ENCODE measurements around the gene DBX2. TPM values are rescaled to one million over a fixed set of nuclear protein-coding genes. Genes with fewer than 3 reads are reported as not detected.
"Not testable (repeated sequence)": the region's sequence is repeated elsewhere in the genome, so short reads cannot be mapped to it uniquely, and the experiment has no call there.

DBX2 gene
- total RNA-seq, 1 experiment from 2014 or later, result 0.35 TPM

GRCh38 chr12:45098766-45099165, 47.9 kb upstream of the DBX2 start:
- TF ChIP-seq, protein P1, sequence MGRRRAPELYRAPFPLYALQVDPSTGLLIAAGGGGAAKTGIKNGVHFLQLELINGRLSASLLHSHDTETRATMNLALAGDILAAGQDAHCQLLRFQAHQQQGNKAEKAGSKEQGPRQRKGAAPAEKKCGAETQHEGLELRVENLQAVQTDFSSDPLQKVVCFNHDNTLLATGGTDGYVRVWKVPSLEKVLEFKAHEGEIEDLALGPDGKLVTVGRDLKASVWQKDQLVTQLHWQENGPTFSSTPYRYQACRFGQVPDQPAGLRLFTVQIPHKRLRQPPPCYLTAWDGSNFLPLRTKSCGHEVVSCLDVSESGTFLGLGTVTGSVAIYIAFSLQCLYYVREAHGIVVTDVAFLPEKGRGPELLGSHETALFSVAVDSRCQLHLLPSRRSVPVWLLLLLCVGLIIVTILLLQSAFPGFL (CRISPR knock-in tag; IDR thresholded peaks at IDR 0.05; ENCODE audit: borderline replicate concordance), result no peak
- TF ChIP-seq KAT7 (CRISPR knock-in tag; IDR thresholded peaks at IDR 0.05; ENCODE audit: borderline replicate concordance) (no peak), IRF2 (CRISPR knock-in tag; IDR thresholded peaks at IDR 0.05; ENCODE audit: borderline replicate concordance, low read depth) (no peak), ZBTB21 (CRISPR knock-in tag; IDR thresholded peaks at IDR 0.05; ENCODE audit: borderline replicate concordance) (no peak), RORB (CRISPR knock-in tag; IDR thresholded peaks at IDR 0.05) (no peak)
- no peaks in the 10 kb centered on the region for H3K27me3 Mint-ChIP-seq (ENCODE audit: low read depth)
- H3K27ac Mint-ChIP-seq, result no peak overlapping the region
- no peak for DNase-seq (ENCODE audit: low spot score)
- CTCF ChIA-PET, result no interaction called here
- H3K4me3 Mint-ChIP-seq, result no peak overlapping the region
- H3K4me1 Mint-ChIP-seq, result no peaks in the 10 kb centered on the region
- no peaks in the 10 kb centered on the region for H3K9me3 Mint-ChIP-seq
- no peak for ATAC-seq
- POLR2A ChIA-PET, result no interaction called here
- no peaks in the 10 kb centered on the region for H3K36me3 Mint-ChIP-seq

- H3K27me3 Mint-ChIP-seq (ENCODE audit: low read depth); POLR2A ChIA-PET; ATAC-seq; H3K4me3 Mint-ChIP-seq; DNase-seq (ENCODE audit: low spot score); H3K9me3 Mint-ChIP-seq; H3K27ac Mint-ChIP-seq; H3K36me3 Mint-ChIP-seq; H3K4me1 Mint-ChIP-seq: not testable (repeated sequence)
- CTCF ChIA-PET, result interaction anchor here (2.0 kb wide), 1 partner anchor 123 kb away, joined by 9 read pairs; no protein-coding TSS in a partner anchor
Measured at GRCh38 chr12:45095417-45095816, 44.5 kb upstream of the DBX2 start.

- H3K36me3 Mint-ChIP-seq, result no peaks in the 10 kb centered on the region
- H3K27me3 Mint-ChIP-seq (ENCODE audit: low read depth), result no peaks in the 10 kb centered on the region
- H3K4me3 Mint-ChIP-seq, result no peak overlapping the region
- CTCF ChIA-PET, result no interaction called here
- H3K9me3 Mint-ChIP-seq, result peaks cover 2% of the 10 kb centered on the region; the same call in 1 of the 2 replicates
- peaks cover 16% of the 10 kb centered on the region for H3K4me1 Mint-ChIP-seq
- POLR2A ChIA-PET, result no interaction called here
- DNase-seq (ENCODE audit: low spot score) (no peak), ATAC-seq (no peak)
- no peak overlapping the region for H3K27ac Mint-ChIP-seq
- TF ChIP-seq, protein P2, sequence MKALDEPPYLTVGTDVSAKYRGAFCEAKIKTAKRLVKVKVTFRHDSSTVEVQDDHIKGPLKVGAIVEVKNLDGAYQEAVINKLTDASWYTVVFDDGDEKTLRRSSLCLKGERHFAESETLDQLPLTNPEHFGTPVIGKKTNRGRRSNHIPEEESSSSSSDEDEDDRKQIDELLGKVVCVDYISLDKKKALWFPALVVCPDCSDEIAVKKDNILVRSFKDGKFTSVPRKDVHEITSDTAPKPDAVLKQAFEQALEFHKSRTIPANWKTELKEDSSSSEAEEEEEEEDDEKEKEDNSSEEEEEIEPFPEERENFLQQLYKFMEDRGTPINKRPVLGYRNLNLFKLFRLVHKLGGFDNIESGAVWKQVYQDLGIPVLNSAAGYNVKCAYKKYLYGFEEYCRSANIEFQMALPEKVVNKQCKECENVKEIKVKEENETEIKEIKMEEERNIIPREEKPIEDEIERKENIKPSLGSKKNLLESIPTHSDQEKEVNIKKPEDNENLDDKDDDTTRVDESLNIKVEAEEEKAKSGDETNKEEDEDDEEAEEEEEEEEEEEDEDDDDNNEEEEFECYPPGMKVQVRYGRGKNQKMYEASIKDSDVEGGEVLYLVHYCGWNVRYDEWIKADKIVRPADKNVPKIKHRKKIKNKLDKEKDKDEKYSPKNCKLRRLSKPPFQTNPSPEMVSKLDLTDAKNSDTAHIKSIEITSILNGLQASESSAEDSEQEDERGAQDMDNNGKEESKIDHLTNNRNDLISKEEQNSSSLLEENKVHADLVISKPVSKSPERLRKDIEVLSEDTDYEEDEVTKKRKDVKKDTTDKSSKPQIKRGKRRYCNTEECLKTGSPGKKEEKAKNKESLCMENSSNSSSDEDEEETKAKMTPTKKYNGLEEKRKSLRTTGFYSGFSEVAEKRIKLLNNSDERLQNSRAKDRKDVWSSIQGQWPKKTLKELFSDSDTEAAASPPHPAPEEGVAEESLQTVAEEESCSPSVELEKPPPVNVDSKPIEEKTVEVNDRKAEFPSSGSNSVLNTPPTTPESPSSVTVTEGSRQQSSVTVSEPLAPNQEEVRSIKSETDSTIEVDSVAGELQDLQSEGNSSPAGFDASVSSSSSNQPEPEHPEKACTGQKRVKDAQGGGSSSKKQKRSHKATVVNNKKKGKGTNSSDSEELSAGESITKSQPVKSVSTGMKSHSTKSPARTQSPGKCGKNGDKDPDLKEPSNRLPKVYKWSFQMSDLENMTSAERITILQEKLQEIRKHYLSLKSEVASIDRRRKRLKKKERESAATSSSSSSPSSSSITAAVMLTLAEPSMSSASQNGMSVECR (CRISPR knock-in tag; IDR thresholded peaks at IDR 0.05; ENCODE audit: borderline replicate concordance), result no peak
- TF ChIP-seq FOXP1 (CRISPR knock-in tag; IDR thresholded peaks at IDR 0.05; ENCODE audit: borderline replicate concordance) (no peak), FOXJ3 (CRISPR knock-in tag; IDR thresholded peaks at IDR 0.05; ENCODE audit: borderline replicate concordance) (no peak), NFATC4 (CRISPR knock-in tag; IDR thresholded peaks at IDR 0.05) (no peak), GRHL2 (CRISPR knock-in tag; IDR thresholded peaks at IDR 0.05; ENCODE audit: insufficient replicate concordance, severe bottlenecking) (no peak), ZBTB21 (CRISPR knock-in tag; IDR thresholded peaks at IDR 0.05; ENCODE audit: borderline replicate concordance) (no peak), PRRX2 (CRISPR knock-in tag; IDR thresholded peaks at IDR 0.05) (no peak), SMAD3 (CRISPR knock-in tag; IDR thresholded peaks at IDR 0.05; ENCODE audit: borderline replicate concordance) (no peak), JAZF1 (CRISPR knock-in tag; IDR thresholded peaks at IDR 0.05) (no peak), MAX (CRISPR knock-in tag; IDR thresholded peaks at IDR 0.05) (no peak), E2F1 (CRISPR knock-in tag; IDR thresholded peaks at IDR 0.05) (no peak), NR3C1 (CRISPR knock-in tag; conservative IDR thresholded peaks at IDR 0.05; ENCODE audit: low read depth) (no peak), HMGA2 (CRISPR knock-in tag; IDR thresholded peaks at IDR 0.05) (no peak), OVOL2 (CRISPR knock-in tag; IDR thresholded peaks at IDR 0.05; ENCODE audit: borderline replicate concordance) (no peak)
- TF ChIP-seq, protein P3, sequence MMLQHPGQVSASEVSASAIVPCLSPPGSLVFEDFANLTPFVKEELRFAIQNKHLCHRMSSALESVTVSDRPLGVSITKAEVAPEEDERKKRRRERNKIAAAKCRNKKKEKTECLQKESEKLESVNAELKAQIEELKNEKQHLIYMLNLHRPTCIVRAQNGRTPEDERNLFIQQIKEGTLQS (CRISPR knock-in tag; conservative IDR thresholded peaks at IDR 0.05), result no peak
- TF ChIP-seq, protein P4, sequence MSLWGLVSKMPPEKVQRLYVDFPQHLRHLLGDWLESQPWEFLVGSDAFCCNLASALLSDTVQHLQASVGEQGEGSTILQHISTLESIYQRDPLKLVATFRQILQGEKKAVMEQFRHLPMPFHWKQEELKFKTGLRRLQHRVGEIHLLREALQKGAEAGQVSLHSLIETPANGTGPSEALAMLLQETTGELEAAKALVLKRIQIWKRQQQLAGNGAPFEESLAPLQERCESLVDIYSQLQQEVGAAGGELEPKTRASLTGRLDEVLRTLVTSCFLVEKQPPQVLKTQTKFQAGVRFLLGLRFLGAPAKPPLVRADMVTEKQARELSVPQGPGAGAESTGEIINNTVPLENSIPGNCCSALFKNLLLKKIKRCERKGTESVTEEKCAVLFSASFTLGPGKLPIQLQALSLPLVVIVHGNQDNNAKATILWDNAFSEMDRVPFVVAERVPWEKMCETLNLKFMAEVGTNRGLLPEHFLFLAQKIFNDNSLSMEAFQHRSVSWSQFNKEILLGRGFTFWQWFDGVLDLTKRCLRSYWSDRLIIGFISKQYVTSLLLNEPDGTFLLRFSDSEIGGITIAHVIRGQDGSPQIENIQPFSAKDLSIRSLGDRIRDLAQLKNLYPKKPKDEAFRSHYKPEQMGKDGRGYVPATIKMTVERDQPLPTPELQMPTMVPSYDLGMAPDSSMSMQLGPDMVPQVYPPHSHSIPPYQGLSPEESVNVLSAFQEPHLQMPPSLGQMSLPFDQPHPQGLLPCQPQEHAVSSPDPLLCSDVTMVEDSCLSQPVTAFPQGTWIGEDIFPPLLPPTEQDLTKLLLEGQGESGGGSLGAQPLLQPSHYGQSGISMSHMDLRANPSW (CRISPR knock-in tag; conservative IDR thresholded peaks at IDR 0.05; ENCODE audit: low read depth), result no peak
Measured at GRCh38 chr12:45093051-45093450, 42.2 kb upstream of the DBX2 start.
